Panc1 (cell line): ENCODE data around the gene FAM217A. TPM values are rescaled to one million over a fixed set of nuclear protein-coding genes. Genes with fewer than 3 reads are reported as not detected.

ENCODE experiments used
- ATAC-seq: fragments of 200-7000 bp; cut with Tn5 transposase; 2 replicates; pipeline ENCODE4 v1.9.1; 2020; ENCODE audit warnings: mild to moderate bottlenecking, moderate library complexity
- BruUV-seq: library from RNA; stranded (reverse); fragments of 400-500 nt; replicated peaks from 2 replicates; lab custom pipeline; 2021; lab: Mats Ljungman, UMichigan
- CTCF ChIA-PET: fragments of 300-600 bp; sonication (Branson Sonifier 250); formaldehyde crosslinking; loops from one replicate; lab custom pipeline; 2022; ENCODE audit warnings: antibody characterized with exemption; lab: Charles Lee
- POLR2A ChIA-PET: fragments of 300-600 bp; sonication (Branson Sonifier 250); formaldehyde crosslinking; loops from one replicate; lab custom pipeline; 2022; ENCODE audit warnings: antibody characterized with exemption; lab: Charles Lee
- DNase-seq: peaks from one replicate; pipeline ENCODE4 v3.0.0-alpha.2; 2010; ENCODE audit warnings: low read depth, low spot score
- H3K27ac ChIP-seq: 2 replicates; pipeline ENCODE4 v1.5.1; 2011; ENCODE audit warnings: mild to moderate bottlenecking, low read length, inconsistent platforms
- H3K27me3 ChIP-seq: fragments of 200-500 bp; sonication (Bioruptor generic); 2 replicates; pipeline ENCODE4 v1.6.0; 2014; ENCODE audit warnings: low read length, inconsistent platforms; ENCODE audit not compliant: control insufficient read depth, insufficient read depth
- H3K36me3 ChIP-seq: fragments of 200-500 bp; sonication (Bioruptor generic); 2 replicates; pipeline ENCODE4 v1.5.1; 2014; ENCODE audit warnings: inconsistent platforms, mild to moderate bottlenecking, low read length, moderate library complexity; ENCODE audit not compliant: control insufficient read depth, insufficient read depth
- H3K4me1 ChIP-seq: 2 replicates; pipeline ENCODE4 v1.5.1; 2011; ENCODE audit warnings: inconsistent platforms, mild to moderate bottlenecking, low read length, moderate library complexity; ENCODE audit not compliant: control insufficient read depth, insufficient read depth
- H3K4me3 ChIP-seq, 2 experiments: 2 replicates each; pipeline ENCODE4 v1.5.1; 2011 to 2012; ENCODE audit warnings: low read depth in 2 of 2, low read length in 2 of 2, mild to moderate bottlenecking in 2 of 2, inconsistent platforms in 1 of 2, moderate library complexity in 1 of 2
- H3K9me3 ChIP-seq: fragments of 200-500 bp; sonication (Bioruptor generic); 2 replicates; pipeline ENCODE4 v1.5.1; 2014; ENCODE audit warnings: low read depth, mild to moderate bottlenecking, inconsistent platforms, low read length, moderate library complexity; ENCODE audit not compliant: control insufficient read depth, insufficient read depth
- CTCF ChIP-seq: fragments of 450-650 bp; IDR thresholded peaks from 2 replicates; pipeline ENCODE4 v1.5.1; 2017; ENCODE audit warnings: mild to moderate bottlenecking
- POLR2AphosphoS5 ChIP-seq: IDR thresholded peaks from 2 replicates; pipeline ENCODE4 v1.6.1; 2012; ENCODE audit warnings: mild to moderate bottlenecking, low read depth, low read length, moderate library complexity
- REST ChIP-seq, 2 experiments: IDR thresholded peaks; 2 replicates each; pipeline ENCODE4 v1.6.1; 2011 to 2012; ENCODE audit warnings: low read depth in 2 of 2, control low read depth in 1 of 2, low read length in 1 of 2, mild to moderate bottlenecking in 1 of 2, moderate library complexity in 1 of 2; ENCODE audit not compliant: insufficient read depth in 1 of 2
- SIN3A ChIP-seq: IDR thresholded peaks from 2 replicates; pipeline ENCODE4 v1.6.1; 2012; ENCODE audit warnings: low read depth, mild to moderate bottlenecking, low read length, moderate library complexity, borderline replicate concordance; ENCODE audit not compliant: insufficient read depth
- TCF7L2 ChIP-seq: IDR thresholded peaks from 2 replicates; pipeline ENCODE4 v1.6.1; 2011; ENCODE audit warnings: mild to moderate bottlenecking, low read depth, low read length, inconsistent platforms
- in situ Hi-C: cut with HindIII; loops from 2 replicates; pipeline ENCODE4 v1.10.0; 2016; ENCODE audit warnings: low sequenced_read_pairs, low pct_unique_long_range_greater_than_20kb
- intact Hi-C: fragments of 100-400 bp; cut with micrococcal nuclease; formaldehyde crosslinking; loops from one replicate; pipeline ENCODE4 v1.10.0; 2022; ENCODE audit not compliant: unreplicated experiment
- total RNA-seq: library from RNA; stranded (reverse); gene quantifications from one replicate; pipeline ENCODE4 v1.2.1, GENCODE V29; 2021; ENCODE audit not compliant: unreplicated experiment

FAM217A gene
- total RNA-seq, 1 experiment from 2014 or later: not detected

- ATAC-seq (peak; percentile 88), DNase-seq (peak; percentile 87)
- ChIA-PET POLR2A (no interaction called here), CTCF (no interaction called here)
- Histone ChIP-seq H3K9me3 (no peaks in the 10 kb centered on the region), H3K4me1 (0 out of 2 replicates have a peak, but pooled peaks cover 5% of the 10 kb centered on the region), H3K27ac (no peak overlapping the region), H3K27me3 (no peaks in the 10 kb centered on the region), H3K36me3 (peaks cover 63% of the 10 kb centered on the region), H3K4me3 (no peak overlapping the region)
- intact Hi-C loops (loop anchor here (5.0 kb wide), 1 partner anchor 102 kb away; no protein-coding TSS in a partner anchor), in situ Hi-C loops (no loop called here)
- no TSS peak for BruUV-seq
- TF ChIP-seq CTCF (peak; percentile 58; the same call in 1 of the 2 replicates), TCF7L2 (no peak), POLR2AphosphoS5 (no peak)
Measured at GRCh38 chr6:4055420-4056041, 23.4 kb downstream of the FAM217A start.

GRCh38 chr6:4049246-4049645, 29.7 kb downstream of the FAM217A start:
- ChIA-PET CTCF (interaction anchor here (0.5 kb wide), 1 partner anchor 42 kb away, joined by 8 read pairs; no protein-coding TSS in a partner anchor), POLR2A (no interaction called here)
- in situ Hi-C loops (no loop called here), intact Hi-C loops (no loop called here)
- Histone ChIP-seq H3K9me3 (no peaks in the 10 kb centered on the region), H3K27me3 (no peaks in the 10 kb centered on the region), H3K36me3 (peaks cover 54% of the 10 kb centered on the region), H3K4me1 (no peaks in the 10 kb centered on the region), H3K27ac (no peak overlapping the region), H3K4me3 (no peak overlapping the region)
- DNase-seq (no peak), ATAC-seq (no peak)
- TSS peak; percentile 24 for BruUV-seq
- TF ChIP-seq REST (IDR thresholded peaks at IDR 0.05; ENCODE audit: insufficient read depth in 1 of 2, low read depth in 2 of 2, low read length in 1 of 2): no peak
- TF ChIP-seq TCF7L2: no peak
- no peak for TF ChIP-seq POLR2AphosphoS5
- no peak for TF ChIP-seq SIN3A
- TF ChIP-seq CTCF: no peak
